BJ (cell line): ENCODE data around the gene PLPP7. TPM values are rescaled to one million over a fixed set of nuclear protein-coding genes. Genes with fewer than 3 reads are reported as not detected.

Experiments
- CTCF ChIA-PET: fragments of 350-600 bp; formaldehyde crosslinking; extraction: SDS; loops from one replicate; lab custom pipeline; 2021; ENCODE audit warnings: antibody characterized with exemption, inconsistent platforms; lab: Yijun Ruan, JAX
- POLR2A ChIA-PET: fragments of 300-600 bp; sonication (Branson Sonifier 250); formaldehyde crosslinking; extraction: SDS; loops from one replicate; lab custom pipeline; 2021; ENCODE audit warnings: antibody characterized with exemption; lab: Charles Lee
- DNase-seq: peaks from one replicate; pipeline ENCODE4 v3.0.0-alpha.2; 2011; ENCODE audit warnings: low read depth
- H3K27me3 ChIP-seq: 2 replicates; pipeline ENCODE4 v1.6.0; 2011; ENCODE audit warnings: low read length; ENCODE audit not compliant: control insufficient read depth, insufficient read depth
- H3K36me3 ChIP-seq: 2 replicates; pipeline ENCODE4 v1.5.1; 2011; ENCODE audit warnings: low read length; ENCODE audit not compliant: control insufficient read depth, insufficient read depth
- H3K4me3 ChIP-seq: 2 replicates; pipeline ENCODE4 v1.5.1; 2011; ENCODE audit warnings: low read depth, mild to moderate bottlenecking, control low read depth, low read length
- CTCF ChIP-seq: IDR thresholded peaks from 2 replicates; pipeline ENCODE4 v1.5.1; 2011; ENCODE audit warnings: low read depth, mild to moderate bottlenecking, control low read depth, inconsistent platforms, low read length, moderate library complexity; ENCODE audit not compliant: insufficient read depth
- polyA plus RNA-seq: library from polyadenylated mRNA; depleted of rRNA; stranded (reverse); fragments of >200 nt; gene quantifications from 2 replicates; pipeline ENCODE4 v1.2.3, GENCODE V29; 2011

Gene PLPP7
- polyA plus RNA-seq, 1 experiment = 3.9 TPM

- Histone ChIP-seq H3K27me3 (no peaks in the 10 kb centered on the region), H3K36me3 (no peaks in the 10 kb centered on the region), H3K4me3 (no peak overlapping the region)
- ChIA-PET CTCF (interaction anchor here (1.5 to 2.4 kb wide), 2 partner anchors 39 to 52 kb away, joined by 3 to 8 read pairs; no protein-coding TSS in a partner anchor), POLR2A (no interaction called here)
- DNase-seq = no peak
- no peak for TF ChIP-seq CTCF
Measured at GRCh38 chr9:131296906-131297500, 7.5 kb downstream of the PLPP7 start.

- CTCF ChIA-PET = interaction anchor here (0.9 to 1.5 kb wide), 4 partner anchors 8 to 51 kb away, joined by 3 to 6 read pairs (median 3); partner anchors contain the start of gene PLPP7
- H3K4me3 ChIP-seq = no peak overlapping the region
- POLR2A ChIA-PET = interaction anchor here (0.6 kb wide), 1 partner anchor 29 kb away, joined by 8 read pairs; no protein-coding TSS in a partner anchor
- DNase-seq = no peak
- no peaks in the 10 kb centered on the region for H3K27me3 ChIP-seq
- H3K36me3 ChIP-seq = no peaks in the 10 kb centered on the region
- no peak for TF ChIP-seq CTCF
Measured at GRCh38 chr9:131297903-131298302, 8.4 kb downstream of the PLPP7 start.

GRCh38 chr9:131298341-131298740 lies 8.8 kb downstream of the PLPP7 start:
- DNase-seq = no peak

GRCh38 chr9:131298816-131299215 lies 9.3 kb downstream of the PLPP7 start:
- CTCF ChIA-PET = interaction anchor here (0.5 to 1.5 kb wide), 4 partner anchors 9 to 69 kb away, joined by 3 to 6 read pairs (median 3); partner anchors contain the start of gene PLPP7
- TF ChIP-seq CTCF = no peak
- H3K4me3 ChIP-seq = no peak overlapping the region
- no peak for DNase-seq
- POLR2A ChIA-PET = no interaction called here
- 0 out of 2 replicates have a peak, but pooled peaks cover 2% of the 10 kb centered on the region for H3K27me3 ChIP-seq
- H3K36me3 ChIP-seq = no peaks in the 10 kb centered on the region

More at GRCh38 chr9:131298341-131298740, 8.8 kb downstream of the PLPP7 start:
- Histone ChIP-seq H3K36me3 (no peaks in the 10 kb centered on the region), H3K4me3 (no peak overlapping the region), H3K27me3 (no peaks in the 10 kb centered on the region)
- ChIA-PET POLR2A (interaction anchor here (0.6 kb wide), 1 partner anchor 28 kb away, joined by 8 read pairs; no protein-coding TSS in a partner anchor), CTCF (interaction anchor here (0.5 to 1.5 kb wide), 5 partner anchors 8 to 69 kb away, joined by 3 to 6 read pairs (median 3); partner anchors contain the start of gene PLPP7)
- no peak for TF ChIP-seq CTCF

GRCh38 chr9:131299346-131299960 lies 9.9 kb downstream of the PLPP7 start:
- no peak for DNase-seq
- Histone ChIP-seq H3K27me3 (0 out of 2 replicates have a peak, but pooled peaks cover 2% of the 10 kb centered on the region), H3K36me3 (no peaks in the 10 kb centered on the region), H3K4me3 (no peak overlapping the region)
- CTCF ChIA-PET = interaction anchor here (1.4 to 1.5 kb wide), 2 partner anchors 9 to 13 kb away, joined by 3 to 6 read pairs; partner anchors contain the start of gene PLPP7
- no peak for TF ChIP-seq CTCF
- POLR2A ChIA-PET = no interaction called here
